Glomerular visceral epithelial cell (primary cell): Measurements from ENCODE around the gene KDSR.
"Not testable (repeated sequence)": the region's sequence is repeated elsewhere in the genome, so short reads cannot be mapped to it uniquely, and the experiment has no call there.

ENCODE experiments used
- DNase-seq: peaks from one replicate; pipeline ENCODE4 v3.0.0-alpha.2; 2016; ENCODE audit errors: extremely low spot score

Gene KDSR

DNA sequence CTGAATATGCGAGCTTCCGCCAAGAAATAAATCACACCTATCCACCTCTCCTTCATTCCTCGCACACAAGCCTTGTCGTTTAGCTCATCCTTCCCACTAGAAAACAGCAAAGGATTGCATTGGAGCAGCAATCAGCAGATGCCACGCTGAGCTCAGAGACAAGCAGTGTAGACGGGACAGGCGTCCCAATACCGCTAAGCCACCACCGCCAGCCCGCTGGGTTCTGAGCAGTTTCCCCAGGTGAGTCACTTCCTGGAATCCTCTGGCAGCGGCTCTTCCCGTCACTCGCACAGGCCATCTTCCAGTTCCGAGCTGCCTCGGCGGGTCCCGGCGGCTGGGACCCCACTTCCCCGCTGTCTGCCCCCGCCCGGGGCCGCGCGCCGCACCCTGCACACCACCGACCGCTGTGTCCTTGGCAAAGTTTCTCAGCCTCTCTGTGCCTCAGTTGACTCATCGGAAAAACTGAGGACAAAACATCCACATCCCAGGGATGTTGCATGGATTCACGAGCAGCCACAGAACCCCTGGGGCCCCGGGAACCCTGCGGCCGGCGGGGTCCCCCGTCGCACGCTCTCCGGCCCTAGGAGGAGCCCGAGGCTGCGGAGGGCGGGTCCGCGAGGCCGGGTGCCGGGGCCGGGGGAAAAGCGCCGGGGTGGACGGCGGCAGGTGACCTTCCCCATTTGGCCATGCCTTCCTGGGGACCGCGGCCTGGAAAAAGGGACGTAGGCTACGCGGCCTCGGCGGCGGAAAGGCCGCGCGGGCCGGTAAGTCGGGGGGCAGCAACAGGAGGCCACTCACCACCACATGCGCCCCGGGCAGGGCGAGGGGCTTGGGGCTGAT is 573 bp downstream of the KDSR start:
- peak; percentile 73 for DNase-seq

DNA sequence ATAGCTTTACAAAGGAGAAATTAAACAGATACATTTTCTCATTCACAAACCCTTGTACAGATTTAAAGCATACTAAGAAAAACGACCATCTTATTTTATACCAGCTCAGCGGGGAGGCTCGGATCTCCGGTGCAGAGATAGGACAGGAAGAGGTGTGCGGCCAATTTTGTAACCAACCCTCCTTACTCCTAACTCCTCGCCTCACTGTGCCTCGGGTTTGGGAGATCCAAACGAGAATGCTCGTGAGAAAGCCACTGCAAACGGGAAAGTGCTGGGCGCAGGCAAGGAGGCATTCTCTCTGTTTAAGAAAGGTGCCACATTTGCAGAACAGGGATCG is 1.2 kb downstream of the KDSR start:
- no peak for DNase-seq

GRCh38 chr18:63363951-63364350 is 3.1 kb downstream of the KDSR start:
- DNase-seq: no peak

DNA sequence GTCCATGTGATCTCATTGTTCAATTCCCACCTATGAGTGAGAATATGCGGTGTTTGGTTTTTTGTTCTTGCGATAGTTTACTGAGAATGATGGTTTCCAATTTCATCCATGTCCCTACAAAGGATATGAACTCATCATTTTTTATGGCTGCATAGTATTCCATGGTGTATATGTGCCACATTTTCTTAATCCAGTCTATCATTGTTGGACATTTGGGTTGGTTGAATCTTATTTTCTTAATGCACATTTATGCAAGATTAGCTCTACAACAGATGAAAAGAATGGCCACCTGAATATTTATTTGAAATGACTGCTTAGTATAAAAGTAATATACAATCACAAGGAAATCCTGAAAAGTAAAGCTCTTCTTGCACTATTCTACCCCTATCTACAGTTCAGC is 3.6 kb downstream of the KDSR start:
- not testable (repeated sequence) for DNase-seq

- DNase-seq: no peak
Measured at GRCh38 chr18:63356272-63356896, 10.6 kb downstream of the KDSR start.

GRCh38 chr18:63350230-63350629 is 16.8 kb downstream of the KDSR start:
- no peak for DNase-seq

DNA sequence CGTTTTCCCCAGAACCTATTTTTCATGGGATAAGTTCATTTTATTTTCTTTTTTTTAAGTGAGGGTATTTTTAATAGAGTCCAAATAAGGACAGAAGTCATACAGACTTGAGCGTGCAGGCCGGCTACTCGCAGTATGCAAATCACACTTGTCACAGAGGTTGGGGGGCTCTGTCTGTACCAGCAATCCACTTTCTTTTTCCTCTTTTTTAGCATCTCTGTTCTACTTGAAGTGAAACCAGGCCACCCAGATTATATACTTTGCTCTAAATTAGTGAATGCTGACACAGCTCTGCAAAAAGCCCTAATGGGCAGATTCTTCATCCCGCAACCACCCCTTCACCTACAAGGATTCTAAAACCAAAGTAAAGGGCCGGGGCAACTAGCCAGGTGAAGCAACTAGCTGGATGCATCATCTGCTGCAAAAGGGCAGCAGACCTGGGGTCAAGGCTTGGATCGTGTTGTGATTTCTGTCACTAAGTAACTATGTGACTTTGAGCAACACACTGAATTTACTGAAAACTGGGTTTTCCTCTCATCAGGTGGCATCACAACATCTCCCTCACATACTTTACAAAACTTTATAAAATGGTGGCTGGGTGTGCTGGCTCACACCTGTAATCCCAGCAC is 18.4 kb downstream of the KDSR start:
- no peak for DNase-seq

DNA sequence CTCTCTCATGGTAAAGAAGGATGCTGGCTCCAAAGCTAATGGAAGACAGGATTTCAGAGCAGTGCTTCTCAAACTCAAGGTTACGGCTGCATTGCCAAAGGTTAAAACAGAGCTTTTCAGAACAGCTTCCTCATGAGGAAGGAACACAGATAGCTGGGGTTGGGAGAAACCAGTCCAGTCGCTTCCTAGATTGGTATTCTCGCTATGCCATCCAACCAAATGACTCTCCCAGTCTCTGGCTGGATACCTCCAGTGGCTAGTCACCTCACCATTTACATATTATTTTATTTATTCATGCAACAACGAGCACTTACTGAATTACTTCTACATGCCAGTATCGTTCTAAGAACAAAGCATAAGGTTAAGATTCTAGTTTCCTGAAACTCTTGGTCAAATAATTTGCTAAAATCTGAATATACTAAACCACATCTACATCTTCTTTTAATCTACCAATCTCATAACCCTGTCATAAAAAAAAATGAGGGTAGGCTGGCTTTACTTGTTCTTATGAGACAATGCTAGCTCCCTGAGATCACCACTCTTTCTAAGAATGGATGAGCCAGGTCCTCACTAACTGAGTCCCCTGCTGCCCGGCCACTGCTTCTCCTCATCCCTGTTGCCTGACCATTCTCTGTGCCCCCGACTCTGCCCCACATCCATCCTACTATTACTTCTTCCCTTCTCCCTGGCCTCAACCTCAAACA is 20.4 kb downstream of the KDSR start:
- DNase-seq: no peak

DNA sequence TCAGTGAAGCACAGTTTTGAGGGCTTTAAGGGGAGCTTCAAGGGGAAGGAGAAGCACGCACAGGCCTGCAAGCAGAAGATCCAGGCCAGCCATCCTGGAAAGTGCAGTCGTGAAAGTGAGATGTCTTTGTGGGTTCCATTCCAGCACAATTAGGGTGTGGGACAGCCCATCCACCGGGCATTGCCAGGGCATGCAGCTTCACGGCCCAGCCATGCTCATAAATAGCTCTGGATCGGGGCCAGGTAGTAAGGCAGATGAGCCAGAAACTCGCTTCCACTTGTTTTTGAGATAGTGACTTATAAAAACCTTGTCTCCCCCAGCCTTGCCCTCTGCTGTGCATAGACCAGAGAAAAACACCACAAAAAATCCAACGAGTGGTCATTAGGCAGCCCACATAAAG is 21.0 kb downstream of the KDSR start:
- no peak for DNase-seq

DNA sequence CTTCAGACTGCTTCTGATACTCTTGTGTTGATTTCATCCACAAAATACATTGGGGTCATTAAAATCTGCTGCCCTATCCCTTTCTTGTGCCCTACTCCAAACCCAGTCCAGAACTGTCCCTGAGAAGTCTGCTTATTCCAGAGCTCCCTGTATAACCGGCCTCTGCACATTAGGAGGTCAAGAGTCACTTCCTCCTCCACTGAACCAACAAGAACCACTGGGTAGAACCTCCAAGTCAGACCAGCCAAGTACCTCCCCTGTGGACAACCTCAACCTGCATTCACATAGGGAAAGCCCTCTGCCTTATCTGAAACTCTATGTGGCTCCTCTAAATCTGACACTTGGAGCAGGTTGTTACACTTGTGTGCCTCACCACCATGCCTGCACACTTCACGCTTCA is 22.1 kb downstream of the KDSR start:
- DNase-seq: no peak

DNA sequence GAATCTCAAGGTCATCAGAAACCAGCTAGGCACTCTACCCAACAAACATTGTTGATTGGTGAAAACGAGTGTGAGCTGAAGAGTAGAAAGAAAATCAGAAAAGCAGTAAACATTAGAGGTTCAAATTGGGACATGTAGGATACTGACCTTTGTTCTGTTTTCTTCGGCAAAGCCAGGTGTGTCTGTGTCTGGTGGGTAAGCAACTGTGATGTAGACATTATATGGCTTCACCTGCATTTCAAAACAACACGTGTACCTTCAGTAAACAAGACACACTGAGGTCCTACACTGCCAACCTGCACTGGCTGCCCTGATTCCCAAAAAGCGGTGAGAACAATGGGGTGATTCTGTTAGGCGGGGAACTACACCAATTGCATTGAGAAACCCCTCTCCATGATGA is 22.7 kb downstream of the KDSR start:
- no peak for DNase-seq

GRCh38 chr18:63342206-63342605 is 24.8 kb downstream of the KDSR start:
- no peak for DNase-seq

GRCh38 chr18:63339920-63340484 is 27.0 kb downstream of the KDSR start:
- DNase-seq: peak; percentile 36

GRCh38 chr18:63336366-63337099 is 30.5 kb downstream of the KDSR start:
- peak; percentile 66 for DNase-seq

DNA sequence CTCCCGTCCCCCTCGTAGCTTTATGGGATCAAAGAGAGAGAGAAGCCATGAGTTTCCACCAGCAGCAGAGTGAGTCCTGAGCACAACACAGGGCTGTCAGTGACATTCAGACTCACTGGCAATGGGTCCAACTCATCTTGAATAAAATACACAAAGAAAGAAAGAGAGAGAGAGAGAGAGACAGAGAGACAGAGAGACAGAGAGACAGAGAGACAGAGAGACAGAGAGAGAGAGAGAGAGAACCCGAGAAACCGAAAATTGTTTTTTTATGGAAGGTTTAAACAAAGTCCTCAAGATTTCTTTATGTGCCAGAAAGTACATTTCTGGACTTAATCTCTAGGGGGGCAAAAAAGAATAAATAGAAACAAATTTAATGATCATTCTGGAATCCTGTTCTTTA is 35.9 kb downstream of the KDSR start:
- DNase-seq: no peak

DNA sequence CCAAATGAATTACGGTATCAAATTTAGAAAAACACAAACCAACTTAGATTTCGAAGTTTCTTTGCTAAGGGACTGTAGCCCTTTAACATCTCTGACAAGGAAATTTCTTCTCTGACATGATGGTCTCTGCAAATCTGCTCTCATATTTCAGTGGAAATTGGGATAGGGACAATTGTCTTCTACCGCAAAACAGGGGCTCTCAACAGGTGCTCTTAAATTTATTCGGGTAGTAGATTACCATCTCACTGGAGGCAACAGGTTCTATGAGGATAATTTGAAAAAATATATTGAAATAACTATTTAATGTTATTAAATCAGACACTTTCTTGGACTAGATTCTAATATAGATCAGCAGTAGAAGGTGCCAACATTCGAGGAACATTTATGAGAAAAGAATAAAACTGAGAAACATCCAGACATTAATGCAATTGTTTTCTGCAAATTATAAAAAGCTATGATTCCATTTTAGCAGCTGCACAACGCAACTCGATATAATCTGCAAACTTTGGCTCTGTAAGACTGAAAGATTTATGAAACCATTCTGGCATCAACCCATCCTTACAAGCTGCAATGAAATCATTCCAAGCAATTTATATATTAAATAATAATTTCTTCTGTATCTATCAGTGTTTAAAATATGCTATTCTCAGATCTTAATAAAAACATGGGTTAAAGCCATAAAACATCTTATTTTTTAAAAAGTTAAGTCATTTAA is 37.4 kb downstream of the KDSR start:
- DNase-seq: no peak

DNA sequence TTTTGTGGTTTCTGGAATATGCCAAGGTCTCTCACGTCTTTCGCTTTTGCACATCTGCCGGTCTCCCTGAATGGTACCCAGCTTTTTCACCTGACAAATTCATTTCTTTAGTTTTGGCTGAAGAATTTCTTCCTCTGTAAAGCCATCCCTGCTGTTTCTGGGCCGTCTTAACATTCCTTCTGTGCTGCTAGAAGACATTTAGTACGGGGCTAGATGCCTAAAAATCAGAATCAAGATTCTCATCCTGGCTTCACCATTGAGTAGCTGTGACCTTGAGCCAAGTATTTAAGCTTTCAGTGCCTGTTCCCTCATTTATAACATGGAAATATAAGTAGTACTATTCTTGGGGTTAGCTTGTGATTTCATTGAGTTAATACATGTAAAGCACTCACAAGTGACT is 41.0 kb downstream of the KDSR start:
- DNase-seq: no peak

DNA sequence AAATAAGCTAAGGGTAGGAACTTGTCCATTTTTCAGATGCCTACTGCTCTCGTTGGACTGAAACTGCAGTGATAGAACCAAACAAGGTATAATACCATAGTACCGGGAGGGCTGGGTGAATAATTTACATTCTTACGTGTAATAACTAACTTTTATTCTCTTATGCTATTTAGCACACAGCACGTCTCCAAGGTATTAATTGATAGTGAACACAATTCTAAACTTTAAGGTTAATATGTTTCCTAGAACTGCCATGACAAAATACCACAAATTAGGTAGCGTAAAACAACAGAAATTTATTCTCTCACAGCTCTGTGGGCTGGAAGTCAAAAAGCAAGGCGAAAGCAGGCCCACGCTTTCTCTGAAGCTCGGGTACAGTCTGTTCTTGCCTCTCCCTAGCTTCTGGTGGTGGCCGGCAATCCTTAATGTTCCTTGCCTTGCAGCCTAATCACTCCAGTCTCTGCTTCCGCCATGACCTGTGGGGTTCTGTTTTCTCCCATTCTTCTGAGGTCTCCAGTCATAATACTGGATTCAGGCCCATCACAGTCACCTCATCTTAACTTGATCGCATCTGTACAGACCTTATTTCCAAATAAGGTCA is 41.8 kb downstream of the KDSR start:
- DNase-seq: no peak

DNA sequence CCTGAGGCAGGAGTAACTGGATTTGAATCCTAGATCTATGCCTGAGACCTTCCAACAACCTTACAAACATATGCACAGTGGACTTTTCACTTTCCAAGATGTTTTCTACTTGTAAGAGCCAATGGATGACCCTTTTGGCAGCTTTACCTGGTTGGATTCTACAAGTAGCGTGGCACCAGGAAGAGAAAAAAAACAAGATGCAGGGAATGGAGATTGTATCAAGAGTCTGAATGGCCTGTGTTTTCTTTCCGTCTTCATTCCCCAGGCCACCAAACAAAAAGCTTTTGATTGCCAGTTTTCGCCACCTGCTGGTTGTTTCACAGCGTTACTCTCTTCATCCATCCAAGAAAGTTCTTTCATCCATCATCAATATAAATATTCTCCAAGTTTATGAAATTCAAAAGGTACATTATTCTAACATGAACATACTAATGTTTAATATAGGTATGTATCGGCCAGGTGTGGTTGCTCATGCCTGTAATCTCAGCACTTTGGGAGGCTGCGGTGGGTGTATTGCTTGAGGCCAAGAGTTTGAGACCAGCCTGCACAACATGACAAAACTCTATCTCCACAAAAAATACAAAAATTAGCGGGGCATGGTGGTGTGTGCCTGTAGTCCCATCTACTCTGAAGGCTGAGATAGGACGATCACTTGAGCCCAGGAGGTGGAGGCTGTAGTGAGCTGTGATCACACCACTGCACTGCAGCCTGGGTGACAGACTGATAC is 43.9 kb downstream of the KDSR start:
- DNase-seq: peak; percentile 67

DNA sequence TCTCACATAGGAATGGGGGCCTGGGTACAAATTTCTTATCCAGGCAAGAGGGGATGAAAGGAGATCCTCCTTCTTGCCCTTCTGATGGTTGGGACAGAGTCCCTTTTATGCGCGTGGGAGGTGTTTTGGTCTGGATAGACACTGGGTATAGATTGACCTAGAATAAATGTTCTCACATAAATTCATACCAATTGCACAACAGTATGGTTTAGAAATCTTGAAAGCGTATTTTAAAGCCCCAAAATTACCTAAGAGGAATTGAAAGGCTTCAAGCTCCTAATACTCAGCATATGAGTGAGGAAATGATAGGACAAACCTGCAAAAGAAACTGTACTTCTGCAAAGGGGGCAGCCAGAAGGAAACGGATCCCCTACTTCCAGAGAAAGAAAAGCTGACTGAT is 44.8 kb downstream of the KDSR start:
- DNase-seq: no peak
